HepG2 (cell line): ENCODE results near the gene CES2. TPM values are rescaled to one million over a fixed set of nuclear protein-coding genes. Genes with fewer than 3 reads are reported as not detected.

Source experiments
- ATAC-seq: fragments of 200-7000 bp; cut with Tn5 transposase; 3 replicates; pipeline ENCODE4 v1.9.1; 2020; ENCODE audit warnings: mild to moderate bottlenecking, moderate library complexity
- BruUV-seq: library from RNA; stranded (reverse); fragments of 400-500 nt; replicated peaks from 2 replicates; lab custom pipeline; 2021; lab: Mats Ljungman, UMichigan
- CTCF ChIA-PET: fragments of 300-600 bp; formaldehyde crosslinking; extraction: SDS; loops from one replicate; lab custom pipeline; 2021; ENCODE audit warnings: low total read pairs, inconsistent platforms, low intra/inter-chr PET ratio; lab: Yijun Ruan, JAX
- POLR2A ChIA-PET: fragments of 350-600 bp; sonication (Branson Sonifier 250); formaldehyde crosslinking; loops from one replicate; lab custom pipeline; 2020; ENCODE audit warnings: antibody characterized with exemption, inconsistent platforms; lab: Yijun Ruan, JAX
- DNase-seq: peaks from one replicate; pipeline ENCODE4 v3.0.0-alpha.2; 2015; ENCODE audit warnings: low spot score
- FAIRE-seq: peaks from 3 replicates; lab custom pipeline; 2011; peaks lifted over from hg19 to GRCh38; lab: Jason Lieb, UNC
- H2AFZ ChIP-seq: one replicate; pipeline ENCODE4 v1.6.1; 2011; ENCODE audit warnings: low read length, inconsistent platforms
- H3K27ac ChIP-seq: fragments of 300-600 bp; 3 replicates; pipeline ENCODE4 v1.8.0; 2011; ENCODE audit warnings: mixed run types, mild to moderate bottlenecking, mixed read lengths, low read length, inconsistent platforms; ENCODE audit not compliant: insufficient read depth; ENCODE audit errors: extremely low read length
- H3K27me3 ChIP-seq, 2 experiments: fragments of 200-600 bp in 1 of 2; 2 replicates in 1 of 2; 3 replicates in 1 of 2; pipeline versions ENCODE4 v1.6.0 to v1.8.0; 2011; ENCODE audit warnings: low read length in 2 of 2, mild to moderate bottlenecking in 2 of 2, moderate library complexity in 2 of 2, inconsistent platforms in 1 of 2; ENCODE audit not compliant: insufficient read depth in 2 of 2, control insufficient read depth in 1 of 2
- H3K36me3 ChIP-seq, 2 experiments: fragments of 200-600 bp in 1 of 2; replicated peaks in 1 of 2; 2 replicates in 1 of 2; 3 replicates in 1 of 2; pipeline versions ENCODE4 v1.5.1 to v1.8.0; 2011; ENCODE audit warnings: low read length in 2 of 2, inconsistent platforms in 1 of 2; ENCODE audit not compliant: insufficient read depth in 2 of 2, control insufficient read depth in 1 of 2
- H3K4me1 ChIP-seq: 2 replicates; pipeline ENCODE4 v1.5.1; 2012; ENCODE audit warnings: low read length, inconsistent platforms; ENCODE audit not compliant: insufficient read depth
- H3K4me2 ChIP-seq: 2 replicates; pipeline ENCODE4 v1.6.0; 2011; ENCODE audit warnings: low read depth, low read length, inconsistent platforms
- H3K4me3 ChIP-seq, 3 experiments: fragments of 200-600 bp in 1 of 3; sonication (generic), shearing (Covaris generic) in 1 of 3; replicated peaks in 1 of 3; 2 replicates each; pipeline ENCODE4 v1.5.1; 2011 to 2016; ENCODE audit warnings: low read length in 3 of 3, inconsistent platforms in 2 of 3, low read depth in 2 of 3, mild to moderate bottlenecking in 2 of 3, control low read depth in 1 of 3, mixed read lengths in 1 of 3; ENCODE audit not compliant: insufficient read depth in 1 of 3
- H3K79me2 ChIP-seq: one replicate; pipeline ENCODE4 v1.6.1; 2011; ENCODE audit warnings: low read length, inconsistent platforms; ENCODE audit not compliant: insufficient read depth
- H3K9ac ChIP-seq: 2 replicates; pipeline ENCODE4 v1.6.0; 2011; ENCODE audit warnings: mild to moderate bottlenecking, low read depth, low read length, inconsistent platforms; ENCODE audit not compliant: insufficient read depth
- H3K9me3 ChIP-seq: 2 replicates; pipeline ENCODE4 v1.5.1; 2012; ENCODE audit warnings: mild to moderate bottlenecking, low read length
- H4K20me1 ChIP-seq: 2 replicates; pipeline ENCODE4 v1.6.0; 2011; ENCODE audit warnings: inconsistent platforms, mild to moderate bottlenecking, low read length, moderate library complexity; ENCODE audit not compliant: insufficient read depth
- ARNT ChIP-seq: fragments of 450-650 bp; IDR thresholded peaks from 2 replicates; pipeline ENCODE4 v1.6.1; 2017
- ARNT2 ChIP-seq: sonication (generic); formaldehyde crosslinking; IDR thresholded peaks from 2 replicates; pipeline ENCODE4 v1.8.0; 2022; ENCODE audit warnings: mild to moderate bottlenecking, low read depth, missing genetic modification reagents, moderate library complexity
- CCDC6 ChIP-seq: sonication (generic); formaldehyde crosslinking; IDR thresholded peaks from 2 replicates; pipeline ENCODE4 v1.8.1; 2022; ENCODE audit warnings: mild to moderate bottlenecking, missing genetic modification reagents, moderate library complexity
- FIP1L1 ChIP-seq: fragments of 200-400 bp; formaldehyde crosslinking; IDR thresholded peaks from 2 replicates; pipeline ENCODE4 v1.6.1; 2018; ENCODE audit warnings: low read depth, mild to moderate bottlenecking, low read length, moderate library complexity, borderline replicate concordance; ENCODE audit not compliant: insufficient read depth
- HNRNPL ChIP-seq: fragments of 200-400 bp; formaldehyde crosslinking; IDR thresholded peaks from 2 replicates; pipeline ENCODE4 v1.6.1; 2017; ENCODE audit warnings: mild to moderate bottlenecking, low read depth, low read length
- HOXA3 ChIP-seq: sonication (generic); formaldehyde crosslinking; IDR thresholded peaks from 2 replicates; pipeline ENCODE4 v1.5.0; 2020; ENCODE audit warnings: missing genetic modification reagents
- NRL ChIP-seq: sonication (generic); formaldehyde crosslinking; IDR thresholded peaks from 2 replicates; pipeline ENCODE4 v1.5.0; 2020; ENCODE audit warnings: missing genetic modification reagents, mild to moderate bottlenecking, moderate library complexity, borderline replicate concordance
- SAP130 ChIP-seq: IDR thresholded peaks from 2 replicates; pipeline ENCODE4 v1.6.1; 2016; ENCODE audit warnings: low read depth
- TBX3 ChIP-seq: fragments of 450-650 bp; IDR thresholded peaks from 2 replicates; pipeline ENCODE4 v1.6.1; 2017; ENCODE audit warnings: antibody characterized with exemption, mild to moderate bottlenecking, inconsistent platforms, borderline replicate concordance
- XRCC5 ChIP-seq: fragments of 200-400 bp; formaldehyde crosslinking; optimal IDR thresholded peaks from 2 replicates; pipeline ENCODE3; 2017; ENCODE audit warnings: mild to moderate bottlenecking, low read length
- ZNF264 ChIP-seq: sonication (generic); formaldehyde crosslinking; IDR thresholded peaks from 2 replicates; pipeline ENCODE4 v1.4.0; 2020; ENCODE audit warnings: missing genetic modification reagents
- ZNF382 ChIP-seq: sonication (generic); formaldehyde crosslinking; IDR thresholded peaks from 2 replicates; pipeline ENCODE4 v1.5.0; 2020; ENCODE audit warnings: missing genetic modification reagents, mild to moderate bottlenecking, borderline replicate concordance
- ZNF83 ChIP-seq: sonication (generic); formaldehyde crosslinking; IDR thresholded peaks from 2 replicates; pipeline ENCODE4 v1.4.0; 2020; ENCODE audit warnings: missing genetic modification reagents, mild to moderate bottlenecking, borderline replicate concordance
- WGBS: methylation state at CpG from one replicate; pipeline ENCODE4 v1.1.6; 2017; ENCODE audit warnings: low lambda C conversion rate; 5-methylcytosine and 5-hydroxymethylcytosine counted together
- in situ Hi-C: cut with HindIII; loops from 2 replicates; pipeline ENCODE4 v1.10.0; 2017; ENCODE audit warnings: low pct_unique_long_range_greater_than_20kb; ENCODE audit not compliant: extremely low pct_ligation_motif_present
- intact Hi-C: fragments of 100-400 bp; cut with micrococcal nuclease; formaldehyde crosslinking; loops from one replicate; pipeline ENCODE4 v1.10.0; 2022; ENCODE audit not compliant: unreplicated experiment
- polyA plus RNA-seq, 8 experiments: library from polyadenylated mRNA; depleted of rRNA in 3 of 8; stranded (reverse) in 7 of 8; unstranded in 1 of 8; fragments of >200 nt; fragmentation: Illumina TruSeq in 4 of 8; extraction: Trizol in 4 of 8; gene quantifications; 2 replicates each; pipeline versions ENCODE4 v1.2.1 to v1.2.3, GENCODE V29; 2011 to 2016; ENCODE audit warnings: low read depth in 4 of 8, missing spikeins in 1 of 8, mixed read lengths in 1 of 8; ENCODE audit not compliant: insufficient read depth in 1 of 8
- total RNA-seq, 5 experiments: library from RNA; depleted of rRNA; stranded (reverse); fragments of >200 nt; fragmentation: Illumina TruSeq; extraction: Trizol; gene quantifications; 2 replicates each; pipeline ENCODE4 v1.2.3, GENCODE V29; 2016; ENCODE audit warnings: low read depth in 1 of 5
- TF ChIP-seq, protein P1 (sequence below): sonication (generic); formaldehyde crosslinking; IDR thresholded peaks from 2 replicates; pipeline ENCODE4 v1.5.1; 2020; ENCODE audit warnings: mild to moderate bottlenecking, moderate library complexity, missing genetic modification reagents
- TF ChIP-seq, protein P2 (sequence below): sonication (generic); formaldehyde crosslinking; IDR thresholded peaks from 2 replicates; pipeline ENCODE4 v1.5.1; 2020; ENCODE audit warnings: mild to moderate bottlenecking, missing genetic modification reagents, moderate library complexity
- TF ChIP-seq, protein P3 (sequence below): sonication (generic); formaldehyde crosslinking; IDR thresholded peaks from 2 replicates; pipeline ENCODE4 v1.5.0; 2020; ENCODE audit warnings: missing genetic modification reagents

Gene CES2
- total and polyA plus RNA-seq, 2 of the 13 experiments (the other 11 are each of a cell fraction or from before 2014, with no cell fraction given) = 50.6 to 63.8 TPM

DNA sequence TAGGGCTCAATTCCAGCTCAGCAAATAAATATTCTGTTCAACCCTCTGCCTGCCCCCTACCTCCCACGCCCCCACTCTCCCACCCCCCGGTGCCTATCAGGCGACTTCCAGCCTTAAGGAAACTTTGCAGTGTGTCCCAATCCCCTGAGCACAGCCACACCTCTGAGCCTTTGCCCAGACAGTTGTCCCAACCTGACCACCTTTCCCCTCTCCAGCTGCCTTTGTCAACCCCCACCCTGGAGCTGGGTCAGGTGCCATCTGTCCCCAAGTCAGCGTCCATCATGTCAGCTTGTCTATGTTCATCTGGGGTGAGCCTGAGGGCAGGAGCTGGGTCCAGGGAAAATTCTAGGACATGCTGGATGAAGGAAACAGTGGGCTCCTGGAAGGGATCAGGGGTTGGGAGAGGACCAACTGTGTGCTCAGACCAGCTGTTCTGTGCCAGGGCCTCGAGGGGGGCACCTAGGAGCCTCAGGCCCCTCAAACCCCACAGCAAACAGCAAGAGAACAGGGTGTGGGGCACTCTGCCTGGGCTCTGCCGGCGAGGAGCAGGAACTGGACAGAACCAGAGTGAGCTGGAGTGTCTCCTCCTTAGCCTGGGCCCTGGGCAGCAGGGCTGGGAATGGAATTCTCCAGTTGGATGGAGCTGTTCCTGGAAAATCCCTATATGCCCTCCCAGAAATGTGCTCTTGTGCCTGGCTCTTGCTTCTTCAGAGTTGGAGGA lies 34.4 kb upstream of the CES2 start:
- H3K4me2 ChIP-seq = peak overlapping the region; percentile 71
- no peaks in the 10 kb centered on the region for H3K36me3 ChIP-seq
- in situ Hi-C loops = loop anchor here (5.0 kb wide), 1 partner anchor 36 kb away; the partner anchor contains the start of gene CES2
- H3K79me2 ChIP-seq = no peaks in the 10 kb centered on the region
- peak overlapping the region; percentile 53; the same call in 1 of the 2 replicates for H3K9ac ChIP-seq
- POLR2A ChIA-PET = interaction anchor here (1.0 to 10.3 kb wide), 7 partner anchors 9 to 211 kb away, joined by 3 to 86 read pairs (median 4); partner anchors contain the start of genes CDH16, CIAO2B and PDP2
- CTCF ChIA-PET = no interaction called here
- 3% methylated on average over 6 of the region's 7 CpGs for WGBS
- H3K27ac ChIP-seq = no peak overlapping the region
- ATAC-seq (no peak), DNase-seq (no peak), FAIRE-seq (no peak)
- peaks cover 90% of the 10 kb centered on the region for H3K4me1 ChIP-seq
- H4K20me1 ChIP-seq = no peaks in the 10 kb centered on the region
- intact Hi-C loops = no loop called here
- no TSS peak for BruUV-seq
- no peaks in the 10 kb centered on the region for H3K9me3 ChIP-seq
- no peak overlapping the region; a peak in 1 of 6 replicates for H3K4me3 ChIP-seq
- no peaks in the 10 kb centered on the region for H3K27me3 ChIP-seq
- H2AFZ ChIP-seq = no peak overlapping the region
- 0 out of 2 replicates have a peak, but pooled peaks have one; percentile 24 for TF ChIP-seq ARNT2 (CRISPR knock-in tag)
- TF ChIP-seq, protein P1, sequence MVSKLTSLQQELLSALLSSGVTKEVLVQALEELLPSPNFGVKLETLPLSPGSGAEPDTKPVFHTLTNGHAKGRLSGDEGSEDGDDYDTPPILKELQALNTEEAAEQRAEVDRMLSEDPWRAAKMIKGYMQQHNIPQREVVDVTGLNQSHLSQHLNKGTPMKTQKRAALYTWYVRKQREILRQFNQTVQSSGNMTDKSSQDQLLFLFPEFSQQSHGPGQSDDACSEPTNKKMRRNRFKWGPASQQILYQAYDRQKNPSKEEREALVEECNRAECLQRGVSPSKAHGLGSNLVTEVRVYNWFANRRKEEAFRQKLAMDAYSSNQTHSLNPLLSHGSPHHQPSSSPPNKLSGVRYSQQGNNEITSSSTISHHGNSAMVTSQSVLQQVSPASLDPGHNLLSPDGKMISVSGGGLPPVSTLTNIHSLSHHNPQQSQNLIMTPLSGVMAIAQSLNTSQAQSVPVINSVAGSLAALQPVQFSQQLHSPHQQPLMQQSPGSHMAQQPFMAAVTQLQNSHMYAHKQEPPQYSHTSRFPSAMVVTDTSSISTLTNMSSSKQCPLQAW (CRISPR knock-in tag) = no peak
- no peak for TF ChIP-seq TBX3
- TF ChIP-seq HOXA3 (CRISPR knock-in tag) = no peak
- TF ChIP-seq, protein P2, sequence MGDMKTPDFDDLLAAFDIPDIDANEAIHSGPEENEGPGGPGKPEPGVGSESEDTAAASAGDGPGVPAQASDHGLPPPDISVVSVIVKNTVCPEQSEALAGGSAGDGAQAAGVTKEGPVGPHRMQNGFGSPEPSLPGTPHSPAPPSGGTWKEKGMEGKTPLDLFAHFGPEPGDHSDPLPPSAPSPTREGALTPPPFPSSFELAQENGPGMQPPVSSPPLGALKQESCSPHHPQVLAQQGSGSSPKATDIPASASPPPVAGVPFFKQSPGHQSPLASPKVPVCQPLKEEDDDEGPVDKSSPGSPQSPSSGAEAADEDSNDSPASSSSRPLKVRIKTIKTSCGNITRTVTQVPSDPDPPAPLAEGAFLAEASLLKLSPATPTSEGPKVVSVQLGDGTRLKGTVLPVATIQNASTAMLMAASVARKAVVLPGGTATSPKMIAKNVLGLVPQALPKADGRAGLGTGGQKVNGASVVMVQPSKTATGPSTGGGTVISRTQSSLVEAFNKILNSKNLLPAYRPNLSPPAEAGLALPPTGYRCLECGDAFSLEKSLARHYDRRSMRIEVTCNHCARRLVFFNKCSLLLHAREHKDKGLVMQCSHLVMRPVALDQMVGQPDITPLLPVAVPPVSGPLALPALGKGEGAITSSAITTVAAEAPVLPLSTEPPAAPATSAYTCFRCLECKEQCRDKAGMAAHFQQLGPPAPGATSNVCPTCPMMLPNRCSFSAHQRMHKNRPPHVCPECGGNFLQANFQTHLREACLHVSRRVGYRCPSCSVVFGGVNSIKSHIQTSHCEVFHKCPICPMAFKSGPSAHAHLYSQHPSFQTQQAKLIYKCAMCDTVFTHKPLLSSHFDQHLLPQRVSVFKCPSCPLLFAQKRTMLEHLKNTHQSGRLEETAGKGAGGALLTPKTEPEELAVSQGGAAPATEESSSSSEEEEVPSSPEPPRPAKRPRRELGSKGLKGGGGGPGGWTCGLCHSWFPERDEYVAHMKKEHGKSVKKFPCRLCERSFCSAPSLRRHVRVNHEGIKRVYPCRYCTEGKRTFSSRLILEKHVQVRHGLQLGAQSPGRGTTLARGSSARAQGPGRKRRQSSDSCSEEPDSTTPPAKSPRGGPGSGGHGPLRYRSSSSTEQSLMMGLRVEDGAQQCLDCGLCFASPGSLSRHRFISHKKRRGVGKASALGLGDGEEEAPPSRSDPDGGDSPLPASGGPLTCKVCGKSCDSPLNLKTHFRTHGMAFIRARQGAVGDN (CRISPR knock-in tag) = peak; percentile 33; the same call in 1 of the 2 replicates
- no peak for TF ChIP-seq ZNF264
- peak; percentile 17 for TF ChIP-seq XRCC5
- TF ChIP-seq CCDC6 (CRISPR knock-in tag) = no peak
- TF ChIP-seq ARNT = no peak
- TF ChIP-seq ZNF83 (CRISPR knock-in tag) = no peak
- no peak for TF ChIP-seq ZNF382 (CRISPR knock-in tag)
- 0 out of 2 replicates have a peak, but pooled peaks have one; percentile 0 for TF ChIP-seq NRL (CRISPR knock-in tag)
- no peak for TF ChIP-seq FIP1L1
- TF ChIP-seq, protein P3, sequence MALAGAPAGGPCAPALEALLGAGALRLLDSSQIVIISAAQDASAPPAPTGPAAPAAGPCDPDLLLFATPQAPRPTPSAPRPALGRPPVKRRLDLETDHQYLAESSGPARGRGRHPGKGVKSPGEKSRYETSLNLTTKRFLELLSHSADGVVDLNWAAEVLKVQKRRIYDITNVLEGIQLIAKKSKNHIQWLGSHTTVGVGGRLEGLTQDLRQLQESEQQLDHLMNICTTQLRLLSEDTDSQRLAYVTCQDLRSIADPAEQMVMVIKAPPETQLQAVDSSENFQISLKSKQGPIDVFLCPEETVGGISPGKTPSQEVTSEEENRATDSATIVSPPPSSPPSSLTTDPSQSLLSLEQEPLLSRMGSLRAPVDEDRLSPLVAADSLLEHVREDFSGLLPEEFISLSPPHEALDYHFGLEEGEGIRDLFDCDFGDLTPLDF (CRISPR knock-in tag) = no peak
- TF ChIP-seq HNRNPL = 0 out of 2 replicates have a peak, but pooled peaks have one; percentile 41
- TF ChIP-seq SAP130 (CRISPR knock-in tag) = 0 out of 2 replicates have a peak, but pooled peaks have one; percentile 16
